Caki2 (cell line): ENCODE measurements around the gene OXSR1. TPM values are rescaled to one million over a fixed set of nuclear protein-coding genes. Genes with fewer than 3 reads are reported as not detected.
"Not testable (repeated sequence)": the region's sequence is repeated elsewhere in the genome, so short reads cannot be mapped to it uniquely, and the experiment has no call there.

ENCODE experiments used
- DNase-seq: peaks from one replicate; pipeline ENCODE4 v3.0.0-alpha.2; 2015; ENCODE audit warnings: low read depth
- in situ Hi-C: cut with HindIII; loops from 2 replicates; pipeline ENCODE4 v1.10.0; 2016; ENCODE audit warnings: low sequenced_read_pairs, low pct_unique_long_range_greater_than_20kb, mixed read lengths
- total RNA-seq: library from RNA; depleted of rRNA; stranded (reverse); fragments of >200 nt; shearing (Covaris generic); gene quantifications from 2 replicates; pipeline ENCODE4 v1.2.3, GENCODE V29; 2014; ENCODE audit warnings: low replicate concordance

The OXSR1 gene
- total RNA-seq, 1 experiment from 2014 or later, result 17.3 TPM

- in situ Hi-C loops, result no loop called here
- no peak for DNase-seq
Observed at GRCh38 chr3:38126121-38126892, 39.0 kb upstream of the OXSR1 start.

- in situ Hi-C loops, result no loop called here
- no peak for DNase-seq
Observed at GRCh38 chr3:38127611-38128302, 37.6 kb upstream of the OXSR1 start.

- in situ Hi-C loops, result no loop called here
- no peak for DNase-seq
Observed at GRCh38 chr3:38128303-38128655, 37.1 kb upstream of the OXSR1 start.

- in situ Hi-C loops, result no loop called here
- no peak for DNase-seq
Observed at GRCh38 chr3:38129058-38129457, 36.3 kb upstream of the OXSR1 start.

- DNase-seq, result no peak
- in situ Hi-C loops, result no loop called here
Observed at GRCh38 chr3:38130631-38131065, 34.7 kb upstream of the OXSR1 start.

- DNase-seq, result no peak
- in situ Hi-C loops, result no loop called here
Observed at GRCh38 chr3:38131621-38132369, 33.5 kb upstream of the OXSR1 start.

GRCh38 chr3:38133209-38133556 lies 32.2 kb upstream of the OXSR1 start:
- DNase-seq, result no peak
- in situ Hi-C loops, result no loop called here

- no peak for DNase-seq
- in situ Hi-C loops, result no loop called here
Observed at GRCh38 chr3:38133557-38134405, 31.6 kb upstream of the OXSR1 start.

GRCh38 chr3:38134517-38135143 lies 30.7 kb upstream of the OXSR1 start:
- DNase-seq, in situ Hi-C loops: not testable (repeated sequence)

- in situ Hi-C loops, DNase-seq: not testable (repeated sequence)
Observed at GRCh38 chr3:38135621-38136277, 29.6 kb upstream of the OXSR1 start.

GRCh38 chr3:38136393-38136776 lies 29.0 kb upstream of the OXSR1 start:
- DNase-seq, result no peak
- in situ Hi-C loops, result no loop called here

GRCh38 chr3:38136777-38137614 lies 28.3 kb upstream of the OXSR1 start, which contains the start of gene ACAA1:
Gene ACAA1 (minus strand): TSS chr3:38137127. CDS start chr3:38137035, 92 bp downstream.
- in situ Hi-C loops, result no loop called here
- peak; percentile 98 for DNase-seq

GRCh38 chr3:38137615-38138348 lies 27.6 kb upstream of the OXSR1 start:
- in situ Hi-C loops, result no loop called here
- no peak for DNase-seq

- DNase-seq, result peak; percentile 52
- in situ Hi-C loops, result no loop called here
Observed at GRCh38 chr3:38138349-38139190, 26.8 kb upstream of the OXSR1 start, which contains the start of gene MYD88. Gene MYD88 (plus strand): TSS chr3:38138661. CDS start chr3:38138701, 40 bp downstream.

- in situ Hi-C loops, result no loop called here
- no peak for DNase-seq
Observed at GRCh38 chr3:38139191-38139590, 26.1 kb upstream of the OXSR1 start.
